Measurements from ENCODE around the gene WIPF2.
"Not testable (repeated sequence)": the region's sequence is repeated elsewhere in the genome, so short reads cannot be mapped to it uniquely, and the experiment has no call there.

Gene WIPF2

GRCh38 chr17:40303009-40303657 is 84.0 kb downstream of the WIPF2 start:
- peak; percentile 50 for DNase-seq

GRCh38 chr17:40303708-40304551 is 84.8 kb downstream of the WIPF2 start:
- no peak for DNase-seq

- peak; percentile 55 for DNase-seq
Measured at GRCh38 chr17:40304552-40304863, 85.4 kb downstream of the WIPF2 start.

GRCh38 chr17:40304866-40305265 is 85.8 kb downstream of the WIPF2 start:
- DNase-seq, result not testable (repeated sequence)

GRCh38 chr17:40306395-40306794 is 87.3 kb downstream of the WIPF2 start:
- no peak for DNase-seq

GRCh38 chr17:40307001-40307730 is 88.1 kb downstream of the WIPF2 start:
- DNase-seq, result no peak

GRCh38 chr17:40307740-40308239 is 88.7 kb downstream of the WIPF2 start:
- DNase-seq, result no peak

GRCh38 chr17:40309031-40309948 is 90.2 kb downstream of the WIPF2 start, which contains the start of gene RARA:
TSS of gene RARA (plus strand) at chr17:40309180. CDS start at chr17:40331219, 22,039 bp downstream.
- no peak for DNase-seq

- DNase-seq, result no peak
Measured at GRCh38 chr17:40309949-40310510, 90.9 kb downstream of the WIPF2 start.

- DNase-seq, result peak; percentile 22
Measured at GRCh38 chr17:40310882-40311391, 91.8 kb downstream of the WIPF2 start.

GRCh38 chr17:40311575-40311974 is 92.5 kb downstream of the WIPF2 start:
- no peak for DNase-seq

- DNase-seq, result no peak
Measured at GRCh38 chr17:40312131-40312731, 93.1 kb downstream of the WIPF2 start.

GRCh38 chr17:40312893-40313667 is 94.0 kb downstream of the WIPF2 start:
- DNase-seq, result no peak

- peak; percentile 14 for DNase-seq
Measured at GRCh38 chr17:40313668-40314583, 94.8 kb downstream of the WIPF2 start.

- peak; percentile 94 for DNase-seq
Measured at GRCh38 chr17:40314584-40314956, 95.5 kb downstream of the WIPF2 start.

GRCh38 chr17:40315206-40315605 is 96.1 kb downstream of the WIPF2 start:
- no peak for DNase-seq

- no peak for DNase-seq
Measured at GRCh38 chr17:40315678-40316570, 96.8 kb downstream of the WIPF2 start.
